ENCODE measurements around the gene XYLT1. TPM values are rescaled to one million over a fixed set of nuclear protein-coding genes. Genes with fewer than 3 reads are reported as not detected.

Gene XYLT1
- total and polyA plus RNA-seq, 9 of the 15 experiments (the other 6 are each of a cell fraction or from before 2014, with no cell fraction given): 0.03 to 0.09 (median 0.08) TPM; not detected in 6

GRCh38 chr16:17356243-17356933 lies 114.4 kb downstream of the XYLT1 start:
- Histone ChIP-seq H4K20me1 (replicated peaks; ENCODE audit: control insufficient read depth, insufficient read depth, low read length) (no peaks in the 10 kb centered on the region; the same call in 1 of the 2 replicates), H2AFZ (ENCODE audit: low read depth, low read length) (no peak overlapping the region), H3K4me1 (replicated peaks in 1 of 2; ENCODE audit: control insufficient read depth in 2 of 2, insufficient read depth in 2 of 2, low read length in 2 of 2) (no peaks in the 10 kb centered on the region), H3K27ac (ENCODE audit: extremely low read depth, low read depth, low read length) (no peak overlapping the region), H3K9ac (ENCODE audit: insufficient read depth in 1 of 2, low read depth in 2 of 2, low read length in 2 of 2) (no peak overlapping the region), H3K4me3 (no peak overlapping the region), H3K9me1 (ENCODE audit: control insufficient read depth, insufficient read depth, low read length) (no peaks in the 10 kb centered on the region), H3K27me3 (ENCODE audit: control insufficient read depth in 2 of 2, insufficient read depth in 2 of 2, low read length in 2 of 2) (peaks cover 4 to 32% of the 10 kb centered on the region in 2 experiments; a peak in 3 of 5 replicates), H3K4me2 (ENCODE audit: insufficient read depth, low read length) (no peak overlapping the region), H3K79me2 (ENCODE audit: control insufficient read depth, insufficient read depth, low read length) (no peaks in the 10 kb centered on the region), H3K9me3 (replicated peaks; ENCODE audit: control insufficient read depth, insufficient read depth, low read depth, low read length) (no peaks in the 10 kb centered on the region), H3K36me3 (ENCODE audit: control insufficient read depth, insufficient read depth, low read length) (no peaks in the 10 kb centered on the region)
- no TSS peak for BruUV-seq (replicated peaks)
- ChIA-PET CTCF (ENCODE audit: low intra/inter-chr PET ratio) (no interaction called here), POLR2A (interaction anchor here (0.7 kb wide), 1 partner anchor 69 kb away, joined by 3 read pairs; no protein-coding TSS in a partner anchor)
- no peak for DNase-seq (ENCODE audit: extremely low read depth in 1 of 4, low spot score in 3 of 4)
- 0% methylated on average over 11 of the region's 11 CpGs for WGBS (ENCODE audit: insufficient coverage, low coverage, missing lambda C conversion rate)
- FAIRE-seq: no peak
- no peak for ATAC-seq
- TF ChIP-seq NONO (IDR thresholded peaks at IDR 0.05; ENCODE audit: low read depth in 2 of 2, low read length in 1 of 2) (no peak), ZBTB34 (CRISPR knock-in tag; IDR thresholded peaks at IDR 0.05) (no peak), CREBBP (IDR thresholded peaks at IDR 0.05; ENCODE audit: low read depth, low read length) (no peak), KDM2B (CRISPR knock-in tag; IDR thresholded peaks at IDR 0.05) (no peak), ILF3 (IDR thresholded peaks at IDR 0.05; ENCODE audit: borderline replicate concordance) (no peak), COPS2 (conservative IDR thresholded peaks at IDR 0.05) (no peak)
- in situ Hi-C loops (cut with MboI) (no loop called here), intact Hi-C loops (cut with micrococcal nuclease) (no loop called here)

All from K562 (cell line).